ENCODE results near the gene OCSTAMP. TPM values are rescaled to one million over a fixed set of nuclear protein-coding genes. Genes with fewer than 3 reads are reported as not detected.

Gene OCSTAMP, protein sequence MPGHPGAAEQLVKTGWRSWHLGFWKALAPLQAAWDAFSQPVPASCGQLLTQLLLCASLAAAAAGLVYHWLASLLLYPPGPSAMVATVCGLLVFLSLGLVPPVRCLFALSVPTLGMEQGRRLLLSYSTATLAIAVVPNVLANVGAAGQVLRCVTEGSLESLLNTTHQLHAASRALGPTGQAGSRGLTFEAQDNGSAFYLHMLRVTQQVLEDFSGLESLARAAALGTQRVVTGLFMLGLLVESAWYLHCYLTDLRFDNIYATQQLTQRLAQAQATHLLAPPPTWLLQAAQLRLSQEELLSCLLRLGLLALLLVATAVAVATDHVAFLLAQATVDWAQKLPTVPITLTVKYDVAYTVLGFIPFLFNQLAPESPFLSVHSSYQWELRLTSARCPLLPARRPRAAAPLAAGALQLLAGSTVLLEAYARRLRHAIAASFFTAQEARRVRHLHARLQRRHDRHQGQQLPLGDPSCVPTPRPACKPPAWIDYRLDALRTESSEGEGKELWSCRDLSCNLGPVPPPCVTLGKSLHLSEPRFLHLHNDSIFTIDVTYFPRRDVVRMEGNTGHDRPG
- not detected for total RNA-seq
- total RNA-seq (2013), result not detected

DNA sequence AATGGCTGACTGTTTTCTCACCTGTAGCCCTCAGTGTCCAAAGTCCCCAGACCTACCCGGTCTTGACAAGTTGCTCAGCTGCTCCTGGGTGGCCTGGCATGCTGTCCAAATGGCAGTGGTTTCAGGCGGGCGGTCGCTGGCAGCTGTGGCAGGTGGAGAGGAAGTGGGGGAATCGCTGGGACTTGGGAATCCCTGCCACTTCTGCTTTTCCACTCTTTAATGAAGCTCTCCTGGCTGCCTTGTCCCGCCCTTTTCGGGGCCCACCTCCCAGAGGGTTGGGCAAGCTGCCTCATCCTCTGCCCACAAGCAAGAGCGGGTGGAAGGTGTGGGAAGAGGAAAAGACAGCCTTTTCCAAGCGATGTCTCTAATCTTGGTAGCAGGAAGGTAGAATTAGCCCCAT is at the start of gene OCSTAMP:
OCSTAMP (minus strand) TSS at position 194 of the 400 bp plus-strand sequence; CDS start at position 100, 94 bp downstream.
- TF ChIP-seq, protein P1, sequence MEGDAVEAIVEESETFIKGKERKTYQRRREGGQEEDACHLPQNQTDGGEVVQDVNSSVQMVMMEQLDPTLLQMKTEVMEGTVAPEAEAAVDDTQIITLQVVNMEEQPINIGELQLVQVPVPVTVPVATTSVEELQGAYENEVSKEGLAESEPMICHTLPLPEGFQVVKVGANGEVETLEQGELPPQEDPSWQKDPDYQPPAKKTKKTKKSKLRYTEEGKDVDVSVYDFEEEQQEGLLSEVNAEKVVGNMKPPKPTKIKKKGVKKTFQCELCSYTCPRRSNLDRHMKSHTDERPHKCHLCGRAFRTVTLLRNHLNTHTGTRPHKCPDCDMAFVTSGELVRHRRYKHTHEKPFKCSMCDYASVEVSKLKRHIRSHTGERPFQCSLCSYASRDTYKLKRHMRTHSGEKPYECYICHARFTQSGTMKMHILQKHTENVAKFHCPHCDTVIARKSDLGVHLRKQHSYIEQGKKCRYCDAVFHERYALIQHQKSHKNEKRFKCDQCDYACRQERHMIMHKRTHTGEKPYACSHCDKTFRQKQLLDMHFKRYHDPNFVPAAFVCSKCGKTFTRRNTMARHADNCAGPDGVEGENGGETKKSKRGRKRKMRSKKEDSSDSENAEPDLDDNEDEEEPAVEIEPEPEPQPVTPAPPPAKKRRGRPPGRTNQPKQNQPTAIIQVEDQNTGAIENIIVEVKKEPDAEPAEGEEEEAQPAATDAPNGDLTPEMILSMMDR (IDR thresholded peaks at IDR 0.05), result no peak
- WGBS (ENCODE audit: insufficient coverage), result 43% methylated on average over 9 of the region's 9 CpGs

DNA sequence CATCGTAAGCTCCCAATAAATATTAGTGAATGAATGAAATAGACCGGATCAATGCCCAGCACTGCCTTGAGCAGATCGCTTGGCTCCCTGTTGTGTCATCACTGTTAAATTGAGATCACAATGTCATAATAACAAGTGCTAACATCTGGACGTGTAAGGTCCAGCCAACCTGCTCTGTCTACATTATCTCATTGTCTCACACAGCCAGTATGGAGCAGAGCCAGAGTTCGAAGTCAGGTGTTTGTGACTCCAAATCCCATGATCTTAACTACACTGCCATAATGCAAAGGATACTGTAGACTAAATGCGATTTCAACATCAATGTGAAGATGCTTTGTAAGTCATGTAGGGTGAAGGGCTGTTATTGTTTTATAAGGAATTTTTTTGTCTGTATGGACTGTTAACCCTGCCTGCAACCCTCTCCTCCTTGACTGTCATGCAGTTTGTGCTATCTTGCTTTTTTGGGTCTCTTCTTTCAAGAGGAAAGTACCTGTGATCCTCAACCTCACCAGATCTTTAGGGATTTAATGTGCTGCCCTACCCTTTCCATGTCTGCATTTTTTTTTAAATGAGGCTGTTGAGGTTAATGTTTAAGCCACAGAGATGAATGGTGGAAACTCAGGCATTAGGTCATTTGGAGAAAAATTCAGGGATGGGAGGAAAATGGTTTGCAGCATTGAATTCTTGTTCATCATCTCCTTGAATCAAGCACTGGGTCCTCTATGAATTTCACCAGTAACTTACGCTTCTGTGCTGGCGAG is 49.0 kb upstream of the OCSTAMP start:
- H3K27me3 ChIP-seq (ENCODE audit: control insufficient read depth, insufficient read depth, low read length), result no peaks in the 10 kb centered on the region
- Mint-ChIP-seq H3K9me3 (no peaks in the 10 kb centered on the region), H3K36me3 (no peaks in the 10 kb centered on the region), H3K27me3 (ENCODE audit: low read depth in 2 of 2) (peaks cover 10 to 16% of the 10 kb centered on the region in 2 donors), H3K4me3 (no peak overlapping the region), H3K4me1 (peaks cover 0 to 6% of the 10 kb centered on the region in 2 donors), H3K27ac (no peak overlapping the region)
- H3K4me1 ChIP-seq (ENCODE audit: control insufficient read depth, insufficient read depth, low read length), result no peaks in the 10 kb centered on the region
- WGBS (ENCODE audit: insufficient coverage), result 88% methylated on average over 8 of the region's 8 CpGs
- H3K4me3 ChIP-seq (ENCODE audit: low read length), result no peak overlapping the region
- no peak for ATAC-seq
- no peaks in the 10 kb centered on the region for H3K9me3 ChIP-seq (ENCODE audit: control insufficient read depth, insufficient read depth, low read length)
- DNase-seq, result no peak
- H3K27ac ChIP-seq (ENCODE audit: low read length), result no peak overlapping the region
- H3K36me3 ChIP-seq (ENCODE audit: control insufficient read depth, insufficient read depth, low read length), result no peaks in the 10 kb centered on the region
- TF ChIP-seq, protein P1 (IDR thresholded peaks at IDR 0.05), result no peak
- intact Hi-C loops (cut with micrococcal nuclease), result no loop called here

More for the DNA sequence above, at the start of gene OCSTAMP:
- ATAC-seq (no peak), DNase-seq (no peak)
- H3K36me3 Mint-ChIP-seq, result no peaks in the 10 kb centered on the region
- H3K9me3 Mint-ChIP-seq, result no peaks in the 10 kb centered on the region
- no peaks in the 10 kb centered on the region for H3K9me3 ChIP-seq (ENCODE audit: control insufficient read depth, insufficient read depth, low read length)
- H3K4me3 ChIP-seq (ENCODE audit: low read length), result no peak within 1 kb of the TSS
- H3K4me1 ChIP-seq (ENCODE audit: control insufficient read depth, insufficient read depth, low read length), result peaks cover 46% of the 10 kb centered on the region
- no peaks in the 10 kb centered on the region for H3K27me3 ChIP-seq (ENCODE audit: control insufficient read depth, insufficient read depth, low read length)
- no peak within 1 kb of the TSS for H3K27ac Mint-ChIP-seq
- no peaks in the 10 kb centered on the region for H3K36me3 ChIP-seq (ENCODE audit: control insufficient read depth, insufficient read depth, low read length)
- peaks cover 26 to 27% of the 10 kb centered on the region in 2 donors for H3K4me1 Mint-ChIP-seq
- H3K27me3 Mint-ChIP-seq (ENCODE audit: low read depth in 2 of 2), result no peaks in the 10 kb centered on the region
- H3K27ac ChIP-seq (ENCODE audit: low read length), result no peak within 1 kb of the TSS
- intact Hi-C loops (cut with micrococcal nuclease), result no loop called here
- no peak within 1 kb of the TSS for H3K4me3 Mint-ChIP-seq

DNA sequence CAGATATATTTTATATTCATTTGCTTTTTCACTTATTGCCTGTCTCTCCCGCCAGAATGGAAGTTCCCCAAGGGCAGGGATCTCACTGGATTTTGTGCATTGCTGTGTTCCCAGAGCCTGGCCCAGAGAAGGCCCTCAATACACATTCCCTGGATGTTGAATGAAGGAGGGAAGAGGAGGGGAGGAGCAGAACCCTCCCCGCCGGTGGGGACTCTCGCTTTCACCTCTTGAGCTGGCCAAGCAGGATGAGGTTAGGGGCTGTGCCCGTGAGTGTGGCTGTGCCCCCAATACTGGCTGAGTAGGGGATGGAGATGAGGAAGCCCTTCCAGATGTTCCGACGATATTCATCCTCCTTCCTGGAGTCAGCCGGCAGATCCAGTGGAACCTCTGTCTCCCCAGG is 45.5 kb upstream of the OCSTAMP start:
- Mint-ChIP-seq H3K9me3 (no peaks in the 10 kb centered on the region), H3K36me3 (no peaks in the 10 kb centered on the region), H3K4me1 (no peaks in the 10 kb centered on the region), H3K27ac (no peak overlapping the region), H3K4me3 (no peak overlapping the region), H3K27me3 (ENCODE audit: low read depth in 2 of 2) (peaks cover 5 to 16% of the 10 kb centered on the region in 2 donors)
- no peaks in the 10 kb centered on the region for H3K27me3 ChIP-seq (ENCODE audit: control insufficient read depth, insufficient read depth, low read length)
- no peak for DNase-seq
- H3K36me3 ChIP-seq (ENCODE audit: control insufficient read depth, insufficient read depth, low read length), result no peaks in the 10 kb centered on the region
- no peak overlapping the region for H3K4me3 ChIP-seq (ENCODE audit: low read length)
- no peaks in the 10 kb centered on the region for H3K9me3 ChIP-seq (ENCODE audit: control insufficient read depth, insufficient read depth, low read length)
- TF ChIP-seq, protein P1 (IDR thresholded peaks at IDR 0.05), result no peak
- H3K27ac ChIP-seq (ENCODE audit: low read length), result no peak overlapping the region
- intact Hi-C loops (cut with micrococcal nuclease), result no loop called here
- ATAC-seq, result no peak
- no peaks in the 10 kb centered on the region for H3K4me1 ChIP-seq (ENCODE audit: control insufficient read depth, insufficient read depth, low read length)
- WGBS (ENCODE audit: insufficient coverage), result 83% methylated on average over 8 of the region's 8 CpGs

Measured in natural killer cell (primary cell).